T-cell (primary cell): Measurements from ENCODE around the gene FAM110A. TPM values are rescaled to one million over a fixed set of nuclear protein-coding genes. Genes with fewer than 3 reads are reported as not detected.
"Not testable (repeated sequence)": the region's sequence is repeated elsewhere in the genome, so short reads cannot be mapped to it uniquely, and the experiment has no call there.

Source experiments
- ATAC-seq, 4 experiments: fragments of 200-7000 bp in 3 of 4; fragments of 150-1000 bp in 1 of 4; cut with Tn5 transposase; replicated peaks in 1 of 4; 1 replicate in 3 of 4; 2 replicates in 1 of 4; pipeline ENCODE4 v1.10.0; 2021; ENCODE audit warnings: moderate library complexity in 3 of 4, mild to moderate bottlenecking in 2 of 4, moderate number of reproducible peaks in 1 of 4
- CTCF ChIA-PET, 2 donors: fragments of 300-600 bp; sonication (Branson Sonifier 250); formaldehyde crosslinking; loops; one replicate each; lab custom pipeline; 2022; ENCODE audit warnings: antibody characterized with exemption in 2 of 2; lab: Charles Lee
- POLR2A ChIA-PET, 2 donors: fragments of 300-600 bp; sonication (Branson Sonifier 250); formaldehyde crosslinking; loops; one replicate each; lab custom pipeline; 2022; ENCODE audit warnings: antibody characterized with exemption in 2 of 2; lab: Charles Lee
- DNase-seq, 35 experiments: peaks; one replicate each; pipeline versions ENCODE4 v3.0.0 to v3.0.0-alpha.2; 2013 to 2023
- H3K27ac ChIP-seq: one replicate; pipeline ENCODE4 v1.5.1; 2013; ENCODE audit warnings: low read length
- H3K27me3 ChIP-seq, 2 experiments: replicated peaks in 1 of 2; 1 replicate in 1 of 2; 2 replicates in 1 of 2; pipeline versions ENCODE4 v1.6.1 to v1.7.0; 2013; ENCODE audit warnings: low read length in 1 of 2, mixed read lengths in 1 of 2; ENCODE audit not compliant: control insufficient read depth in 2 of 2, insufficient read depth in 2 of 2; ENCODE audit errors: extremely low read depth in 1 of 2
- H3K36me3 ChIP-seq, 2 donors: 1 replicate in 1 of 2; 2 replicates in 1 of 2; pipeline versions ENCODE4 v1.6.1 to v1.7.0; 2013; ENCODE audit warnings: low read length in 1 of 2; ENCODE audit not compliant: control insufficient read depth in 2 of 2, insufficient read depth in 1 of 2; ENCODE audit errors: extremely low read depth in 1 of 2
- H3K4me1 ChIP-seq, 2 experiments: 1 replicate in 1 of 2; 2 replicates in 1 of 2; pipeline versions ENCODE4 v1.6.1 to v1.7.0; 2013; ENCODE audit warnings: low read length in 2 of 2, mixed read lengths in 1 of 2; ENCODE audit not compliant: insufficient read depth in 2 of 2, control insufficient read depth in 1 of 2; ENCODE audit errors: extremely low read depth in 1 of 2
- H3K4me3 ChIP-seq, 2 donors: 1 replicate in 1 of 2; 2 replicates in 1 of 2; pipeline versions ENCODE4 v1.5.1 to v1.7.0; 2013; ENCODE audit warnings: mild to moderate bottlenecking in 2 of 2, low read length in 1 of 2, moderate library complexity in 1 of 2; ENCODE audit not compliant: control insufficient read depth in 1 of 2; ENCODE audit errors: extremely low read depth in 1 of 2
- H3K9me3 ChIP-seq: 2 replicates; pipeline ENCODE4 v1.7.0; 2013
- H3K27ac Mint-ChIP-seq, 2 donors: one replicate each; pipeline ENCODE4 v1.8.0; 2020 to 2021; ENCODE audit warnings: mild to moderate bottlenecking in 2 of 2, mixed read lengths in 2 of 2
- H3K27me3 Mint-ChIP-seq, 2 donors: one replicate each; pipeline ENCODE4 v1.8.0; 2021 to 2022; ENCODE audit warnings: mixed read lengths in 2 of 2
- H3K36me3 Mint-ChIP-seq: one replicate; pipeline ENCODE4 v1.8.0; 2021; ENCODE audit warnings: mixed read lengths
- H3K4me1 Mint-ChIP-seq, 3 donors: one replicate each; pipeline ENCODE4 v1.8.0; 2020 to 2022; ENCODE audit warnings: mixed read lengths in 3 of 3, mild to moderate bottlenecking in 1 of 3
- H3K4me3 Mint-ChIP-seq, 3 donors: one replicate each; pipeline ENCODE4 v1.8.0; 2020 to 2022; ENCODE audit warnings: mild to moderate bottlenecking in 3 of 3, mixed read lengths in 3 of 3, moderate library complexity in 3 of 3
- H3K9me3 Mint-ChIP-seq, 3 donors: one replicate each; pipeline ENCODE4 v1.8.0; 2020 to 2022; ENCODE audit warnings: mixed read lengths in 3 of 3
- WGBS: methylation state at CpG from one replicate; pipeline ENCODE4 v1.1.5; 2013; ENCODE audit warnings: missing lambda C conversion rate; ENCODE audit not compliant: insufficient coverage; 5-methylcytosine and 5-hydroxymethylcytosine counted together
- total RNA-seq, 35 experiments: library from RNA in 6 of 35; stranded (reverse) in 6 of 35; fragments of 120-200 nt in 1 of 35; gene quantifications; one replicate each; pipeline versions ENCODE4 v1.2.1 to v1.2.4 and lab custom pipeline; 2013 to 2026

The FAM110A gene
- total RNA-seq, 5 donors from 2014 or later (not counting 1 experiment from before 2014, with no cell fraction given), result 12.7 to 27.9 (median 26.9) TPM

- Histone ChIP-seq H3K9me3 (no peaks in the 10 kb centered on the region), H3K27ac (no peak overlapping the region), H3K4me3 (no peak overlapping the region), H3K36me3 (no peaks in the 10 kb centered on the region), H3K27me3 (peaks cover 0 to 9% of the 10 kb centered on the region in 2 experiments), H3K4me1 (no peaks in the 10 kb centered on the region)
- no peak overlapping the region for H3K27ac Mint-ChIP-seq
- CTCF ChIA-PET, result no interaction called here
- ATAC-seq (no peak), DNase-seq (peak in 1 of 35 experiments; percentile 8)
- H3K9me3 Mint-ChIP-seq, result no peaks in the 10 kb centered on the region
- POLR2A ChIA-PET, result no interaction called here
- no peak overlapping the region for H3K4me3 Mint-ChIP-seq
- H3K4me1 Mint-ChIP-seq, result peaks cover 0 to 3% (median 0%) of the 10 kb centered on the region in 3 donors
- H3K27me3 Mint-ChIP-seq, result peaks cover 0 to 3% of the 10 kb centered on the region in 2 donors
- WGBS, result 74% methylated on average over 3 of the region's 9 CpGs
- no peaks in the 10 kb centered on the region for H3K36me3 Mint-ChIP-seq
These were observed 7.6 kb upstream of the FAM110A start for GRCh38 chr20:825710-826421.

- DNase-seq, result peak in 1 of 35 experiments; percentile 11
- peaks cover 0 to 3% (median 0%) of the 10 kb centered on the region in 3 donors for H3K4me1 Mint-ChIP-seq
- no peak overlapping the region for H3K27ac Mint-ChIP-seq
- WGBS, result 96% methylated on average over 5 of the region's 7 CpGs
- H3K27ac ChIP-seq, result no peak overlapping the region
- H3K36me3 ChIP-seq, result no peaks in the 10 kb centered on the region
- no peak overlapping the region for H3K4me3 Mint-ChIP-seq
- no peaks in the 10 kb centered on the region for H3K9me3 Mint-ChIP-seq
- ChIA-PET CTCF (no interaction called here), POLR2A (no interaction called here)
- H3K4me1 ChIP-seq, result no peaks in the 10 kb centered on the region
- H3K27me3 ChIP-seq, result peaks cover 0 to 9% of the 10 kb centered on the region in 2 experiments
- no peak for ATAC-seq
- H3K4me3 ChIP-seq, result no peak overlapping the region
- H3K9me3 ChIP-seq, result no peaks in the 10 kb centered on the region
- H3K27me3 Mint-ChIP-seq, result peaks cover 0 to 3% of the 10 kb centered on the region in 2 donors
- no peaks in the 10 kb centered on the region for H3K36me3 Mint-ChIP-seq
These were observed 6.7 kb upstream of the FAM110A start for GRCh38 chr20:826695-827323.

GRCh38 chr20:827981-828380, 5.5 kb upstream of the FAM110A start:
- WGBS, result 91% methylated on average over 5 of the region's 8 CpGs
- H3K27ac ChIP-seq, ATAC-seq, H3K4me3 ChIP-seq, H3K27ac Mint-ChIP-seq, H3K36me3 ChIP-seq, H3K27me3 Mint-ChIP-seq, H3K27me3 ChIP-seq, H3K9me3 ChIP-seq, H3K36me3 Mint-ChIP-seq, H3K4me1 ChIP-seq, POLR2A ChIA-PET, H3K9me3 Mint-ChIP-seq, H3K4me3 Mint-ChIP-seq, H3K4me1 Mint-ChIP-seq: not testable (repeated sequence)
- DNase-seq, result peak in 1 of 35 experiments; percentile 12
- CTCF ChIA-PET, result interaction anchor here in 1 of 2 donors (0.6 kb wide), 1 partner anchor 428 kb away, joined by 4 read pairs; no protein-coding TSS in a partner anchor

GRCh38 chr20:828987-829386, 4.5 kb upstream of the FAM110A start:
- DNase-seq, result peak in 3 of 35 experiments; percentile 10 to 33 (median 23)
- Histone ChIP-seq H3K4me3 (no peak overlapping the region), H3K4me1 (peaks cover 4 to 8% of the 10 kb centered on the region in 2 experiments), H3K9me3 (no peaks in the 10 kb centered on the region), H3K27me3 (no peaks in the 10 kb centered on the region), H3K36me3 (no peaks in the 10 kb centered on the region), H3K27ac (no peak overlapping the region)
- no peak overlapping the region for H3K4me3 Mint-ChIP-seq
- POLR2A ChIA-PET, result no interaction called here
- H3K27me3 Mint-ChIP-seq, result peaks cover 0 to 3% of the 10 kb centered on the region in 2 donors
- ATAC-seq, result no peak
- H3K4me1 Mint-ChIP-seq, result peaks cover 6 to 9% (median 8%) of the 10 kb centered on the region in 3 donors
- CTCF ChIA-PET, result no interaction called here
- 19% methylated on average over 2 of the region's 6 CpGs for WGBS
- H3K36me3 Mint-ChIP-seq, result no peaks in the 10 kb centered on the region
- H3K9me3 Mint-ChIP-seq, result no peaks in the 10 kb centered on the region
- H3K27ac Mint-ChIP-seq, result no peak overlapping the region

- no peak for ATAC-seq
- no CpG with 5 or more reads among the region's 2 CpGs for WGBS
These were observed 4.0 kb upstream of the FAM110A start for GRCh38 chr20:829551-829950.

GRCh38 chr20:830011-830521, 3.4 kb upstream of the FAM110A start:
- CTCF ChIA-PET, result interaction anchor here (0.7 to 0.9 kb wide), 2 partner anchors 126 to 505 kb away, joined by 3 to 4 read pairs; no protein-coding TSS in a partner anchor
- Mint-ChIP-seq H3K36me3 (no peaks in the 10 kb centered on the region), H3K9me3 (no peaks in the 10 kb centered on the region), H3K4me1 (peaks cover 14 to 19% (median 18%) of the 10 kb centered on the region in 3 donors), H3K27ac (no peak overlapping the region), H3K27me3 (peaks cover 0 to 3% of the 10 kb centered on the region in 2 donors), H3K4me3 (no peak overlapping the region)
- Histone ChIP-seq H3K9me3 (no peaks in the 10 kb centered on the region), H3K36me3 (no peaks in the 10 kb centered on the region), H3K27ac (no peak overlapping the region), H3K4me3 (no peak overlapping the region), H3K27me3 (no peaks in the 10 kb centered on the region), H3K4me1 (peaks cover 12 to 19% of the 10 kb centered on the region in 2 experiments)
- POLR2A ChIA-PET, result interaction anchor here in 1 of 2 donors (0.7 kb wide), 1 partner anchor 14 kb away, joined by 10 read pairs; no protein-coding TSS in a partner anchor
- 94% methylated on average over 2 of the region's 8 CpGs for WGBS
- no peak for ATAC-seq
- DNase-seq, result no peak

More at GRCh38 chr20:829551-829950, 4.0 kb upstream of the FAM110A start:
- Histone ChIP-seq H3K27me3 (no peaks in the 10 kb centered on the region), H3K36me3 (no peaks in the 10 kb centered on the region), H3K4me3 (no peak overlapping the region), H3K9me3 (no peaks in the 10 kb centered on the region), H3K27ac (no peak overlapping the region), H3K4me1 (peaks cover 6 to 14% of the 10 kb centered on the region in 2 experiments)
- no peak overlapping the region for H3K27ac Mint-ChIP-seq
- no peak overlapping the region for H3K4me3 Mint-ChIP-seq
- ChIA-PET CTCF (interaction anchor here in 1 of 2 donors (0.7 kb wide), 1 partner anchor 505 kb away, joined by 3 read pairs; no protein-coding TSS in a partner anchor), POLR2A (no interaction called here)
- H3K27me3 Mint-ChIP-seq, result peaks cover 0 to 3% of the 10 kb centered on the region in 2 donors
- no peaks in the 10 kb centered on the region for H3K36me3 Mint-ChIP-seq
- peak in 1 of 35 experiments; percentile 10 for DNase-seq
- peaks cover 10 to 15% (median 13%) of the 10 kb centered on the region in 3 donors for H3K4me1 Mint-ChIP-seq
- no peaks in the 10 kb centered on the region for H3K9me3 Mint-ChIP-seq
